ENCODE measurements around the gene COX20.

DNA sequence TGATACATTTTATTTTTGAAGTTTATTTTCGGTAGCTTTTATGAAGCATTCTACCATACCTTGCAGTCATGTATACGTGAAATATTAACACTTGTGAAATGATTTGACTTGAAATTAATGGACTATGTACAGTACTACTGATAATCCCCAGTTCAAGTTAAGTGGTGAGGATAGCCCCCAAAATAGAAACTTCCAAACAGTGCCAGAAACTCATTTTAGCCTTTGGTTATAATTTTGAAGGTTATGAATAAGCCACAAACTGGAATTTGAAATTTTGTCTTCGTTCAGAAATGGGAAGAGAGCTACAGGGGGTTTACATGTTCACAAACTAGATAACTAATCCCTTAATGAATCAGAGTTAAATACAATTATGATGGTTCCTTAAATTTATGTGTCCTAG lies 30.4 kb downstream of the COX20 start:
- TF ChIP-seq, protein P1, sequence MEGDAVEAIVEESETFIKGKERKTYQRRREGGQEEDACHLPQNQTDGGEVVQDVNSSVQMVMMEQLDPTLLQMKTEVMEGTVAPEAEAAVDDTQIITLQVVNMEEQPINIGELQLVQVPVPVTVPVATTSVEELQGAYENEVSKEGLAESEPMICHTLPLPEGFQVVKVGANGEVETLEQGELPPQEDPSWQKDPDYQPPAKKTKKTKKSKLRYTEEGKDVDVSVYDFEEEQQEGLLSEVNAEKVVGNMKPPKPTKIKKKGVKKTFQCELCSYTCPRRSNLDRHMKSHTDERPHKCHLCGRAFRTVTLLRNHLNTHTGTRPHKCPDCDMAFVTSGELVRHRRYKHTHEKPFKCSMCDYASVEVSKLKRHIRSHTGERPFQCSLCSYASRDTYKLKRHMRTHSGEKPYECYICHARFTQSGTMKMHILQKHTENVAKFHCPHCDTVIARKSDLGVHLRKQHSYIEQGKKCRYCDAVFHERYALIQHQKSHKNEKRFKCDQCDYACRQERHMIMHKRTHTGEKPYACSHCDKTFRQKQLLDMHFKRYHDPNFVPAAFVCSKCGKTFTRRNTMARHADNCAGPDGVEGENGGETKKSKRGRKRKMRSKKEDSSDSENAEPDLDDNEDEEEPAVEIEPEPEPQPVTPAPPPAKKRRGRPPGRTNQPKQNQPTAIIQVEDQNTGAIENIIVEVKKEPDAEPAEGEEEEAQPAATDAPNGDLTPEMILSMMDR (conservative IDR thresholded peaks at IDR 0.05), result no peak
- no peak for TF ChIP-seq EZH2 (IDR thresholded peaks at IDR 0.05; ENCODE audit: low read depth)

Measured in PC-9 (cell line).